Smooth muscle cell (in vitro differentiated cells): ENCODE measurements around the gene LNX2. TPM values are rescaled to one million over a fixed set of nuclear protein-coding genes. Genes with fewer than 3 reads are reported as not detected.
A peak's percentile ranks its signal among the peaks of the same experiment; 100 is the strongest.

Source experiments
- DNase-seq: peaks from one replicate; lab custom pipeline; 2025; ENCODE audit not compliant: unreplicated experiment; lab: John Stamatoyannopoulos, UW
- H2AFZ ChIP-seq: fragments of 200-600 bp; sonication (generic); 2 replicates; pipeline ENCODE4 v1.6.0; 2016; ENCODE audit warnings: antibody characterized with exemption, low read depth, mild to moderate bottlenecking
- H3F3A ChIP-seq: fragments of 200-600 bp; sonication (generic); 2 replicates; pipeline ENCODE4 v1.6.0; 2017; ENCODE audit warnings: antibody characterized with exemption, low read depth
- H3K27ac ChIP-seq: fragments of 200-600 bp; sonication (generic); 2 replicates; pipeline ENCODE4 v1.5.1; 2016; ENCODE audit warnings: low read depth, mild to moderate bottlenecking
- H3K27me3 ChIP-seq: fragments of 200-600 bp; sonication (generic); 2 replicates; pipeline ENCODE4 v1.6.1; 2016; ENCODE audit warnings: low read depth, mild to moderate bottlenecking
- H3K36me3 ChIP-seq: fragments of 200-600 bp; sonication (generic); 2 replicates; pipeline ENCODE4 v1.5.1; 2016; ENCODE audit warnings: low read depth
- H3K4me1 ChIP-seq: fragments of 200-600 bp; sonication (generic); 2 replicates; pipeline ENCODE4 v1.5.1; 2016; ENCODE audit warnings: low read depth
- H3K4me2 ChIP-seq: fragments of 200-600 bp; sonication (generic); 2 replicates; pipeline ENCODE4 v1.6.0; 2016; ENCODE audit warnings: mild to moderate bottlenecking
- H3K4me3 ChIP-seq: fragments of 200-600 bp; sonication (generic); 2 replicates; pipeline ENCODE4 v1.5.1; 2016; ENCODE audit warnings: mild to moderate bottlenecking
- H3K79me2 ChIP-seq: fragments of 200-600 bp; sonication (generic); 2 replicates; pipeline ENCODE4 v1.6.0; 2016; ENCODE audit warnings: low read depth, mild to moderate bottlenecking
- H3K9ac ChIP-seq: fragments of 200-600 bp; sonication (generic); 2 replicates; pipeline ENCODE4 v1.6.0; 2016; ENCODE audit warnings: low read depth
- H3K9me3 ChIP-seq: fragments of 200-600 bp; sonication (generic); replicated peaks from 2 replicates; pipeline ENCODE4 v1.5.1; 2016; ENCODE audit warnings: low read depth
- H4K20me1 ChIP-seq: fragments of 200-600 bp; sonication (generic); 2 replicates; pipeline ENCODE4 v1.6.0; 2016; ENCODE audit warnings: low read depth
- WGBS: methylation state at CpG from one replicate; pipeline ENCODE4 v1.1.7; 2016; ENCODE audit warnings: low lambda C conversion rate; 5-methylcytosine and 5-hydroxymethylcytosine counted together
- polyA plus RNA-seq: library from polyadenylated mRNA; unstranded; fragments of >200 nt; fragmentation: Nextera tagmentation; extraction: Ambion mirVana; gene quantifications from 2 replicates; pipeline ENCODE4 v1.2.1, GENCODE V29; 2016
- total RNA-seq: library from RNA; depleted of rRNA; stranded (reverse); fragments of >200 nt; gene quantifications from 2 replicates; pipeline ENCODE4 v1.2.3, GENCODE V29; 2014
- TF ChIP-seq, protein P1 (sequence below): fragments of 200-600 bp; sonication (generic); IDR thresholded peaks from 2 replicates; pipeline ENCODE4 v1.5.1; 2017; ENCODE audit warnings: borderline replicate concordance, mild to moderate bottlenecking, antibody characterized with exemption; ENCODE audit not compliant: insufficient read depth, poor library complexity, severe bottlenecking

LNX2 gene
- total and polyA plus RNA-seq, 2 experiments from 2014 or later, result 5.5 to 7.3 TPM

DNA sequence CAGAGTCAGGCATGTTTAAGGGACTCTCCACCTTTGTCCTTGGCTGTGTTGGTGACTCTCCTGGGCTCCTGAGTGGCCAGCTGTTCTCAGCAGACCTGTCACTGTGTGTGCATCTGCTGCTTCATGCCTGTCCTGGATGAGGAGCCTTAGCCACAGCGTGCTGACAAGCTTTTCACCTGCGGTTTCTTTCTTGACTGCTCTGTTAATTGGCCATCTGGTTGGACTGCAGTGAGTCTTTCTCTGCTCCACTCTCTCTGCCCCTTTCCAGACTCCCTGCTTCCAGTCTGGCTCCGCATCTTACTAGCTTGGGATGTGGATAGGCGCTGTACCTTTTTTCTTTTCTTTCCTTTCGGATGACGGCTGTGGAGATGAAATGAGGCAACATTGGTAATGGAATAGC, 40.2 kb upstream of the LNX2 start:
- Histone ChIP-seq H2AFZ (no peak overlapping the region), H3K9me3 (no peaks in the 10 kb centered on the region), H3K4me2 (no peak overlapping the region), H3K27me3 (no peaks in the 10 kb centered on the region), H3K9ac (no peak overlapping the region), H3K79me2 (peaks cover 11% of the 10 kb centered on the region), H3K4me1 (peaks cover 6% of the 10 kb centered on the region), H3K36me3 (no peaks in the 10 kb centered on the region), H3F3A (no peaks in the 10 kb centered on the region), H4K20me1 (peaks cover 61% of the 10 kb centered on the region), H3K27ac (no peak overlapping the region), H3K4me3 (no peak overlapping the region)
- TF ChIP-seq, protein P1, sequence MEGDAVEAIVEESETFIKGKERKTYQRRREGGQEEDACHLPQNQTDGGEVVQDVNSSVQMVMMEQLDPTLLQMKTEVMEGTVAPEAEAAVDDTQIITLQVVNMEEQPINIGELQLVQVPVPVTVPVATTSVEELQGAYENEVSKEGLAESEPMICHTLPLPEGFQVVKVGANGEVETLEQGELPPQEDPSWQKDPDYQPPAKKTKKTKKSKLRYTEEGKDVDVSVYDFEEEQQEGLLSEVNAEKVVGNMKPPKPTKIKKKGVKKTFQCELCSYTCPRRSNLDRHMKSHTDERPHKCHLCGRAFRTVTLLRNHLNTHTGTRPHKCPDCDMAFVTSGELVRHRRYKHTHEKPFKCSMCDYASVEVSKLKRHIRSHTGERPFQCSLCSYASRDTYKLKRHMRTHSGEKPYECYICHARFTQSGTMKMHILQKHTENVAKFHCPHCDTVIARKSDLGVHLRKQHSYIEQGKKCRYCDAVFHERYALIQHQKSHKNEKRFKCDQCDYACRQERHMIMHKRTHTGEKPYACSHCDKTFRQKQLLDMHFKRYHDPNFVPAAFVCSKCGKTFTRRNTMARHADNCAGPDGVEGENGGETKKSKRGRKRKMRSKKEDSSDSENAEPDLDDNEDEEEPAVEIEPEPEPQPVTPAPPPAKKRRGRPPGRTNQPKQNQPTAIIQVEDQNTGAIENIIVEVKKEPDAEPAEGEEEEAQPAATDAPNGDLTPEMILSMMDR, result no peak
- WGBS, result 96% methylated on average over 6 of the region's 6 CpGs
- DNase-seq, result no peak

- WGBS, result 58% methylated on average over 7 of the region's 7 CpGs
- TF ChIP-seq, protein P1, result no peak
- no peak overlapping the region for H2AFZ ChIP-seq
- H3F3A ChIP-seq, result no peaks in the 10 kb centered on the region
- no peak for DNase-seq
- H3K27ac ChIP-seq, result peak overlapping the region; percentile 38
- H3K9ac ChIP-seq, result no peak overlapping the region
- H3K4me2 ChIP-seq, result peak overlapping the region; percentile 60
- H4K20me1 ChIP-seq, result peaks cover 61% of the 10 kb centered on the region
- H3K79me2 ChIP-seq, result peaks cover 15% of the 10 kb centered on the region
- H3K4me1 ChIP-seq, result peaks cover 6% of the 10 kb centered on the region
- no peaks in the 10 kb centered on the region for H3K9me3 ChIP-seq
- no peaks in the 10 kb centered on the region for H3K27me3 ChIP-seq
- H3K4me3 ChIP-seq, result no peak overlapping the region
- no peaks in the 10 kb centered on the region for H3K36me3 ChIP-seq
Observed at GRCh38 chr13:27659145-27659865, 39.0 kb upstream of the LNX2 start.

DNA sequence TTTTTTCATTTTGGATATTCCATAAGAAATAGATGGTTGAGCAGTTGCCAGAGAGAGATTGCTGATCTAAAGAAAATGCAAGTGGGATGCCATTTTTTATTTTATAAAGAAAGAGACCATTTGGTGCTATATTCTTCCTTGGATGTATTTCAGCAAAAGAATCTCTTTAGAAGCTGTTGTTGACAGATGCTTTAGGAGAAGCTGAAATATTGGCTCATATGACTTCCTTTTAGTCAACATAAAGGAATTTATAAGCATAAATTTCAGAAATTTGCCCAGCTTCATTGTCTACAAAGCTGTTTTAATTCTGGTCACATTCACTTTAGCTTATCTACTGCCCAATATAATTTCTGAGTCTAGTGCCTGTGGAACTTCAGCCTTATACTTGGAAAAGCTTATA, 38.2 kb upstream of the LNX2 start:
- Histone ChIP-seq H3K4me1 (peaks cover 6% of the 10 kb centered on the region), H3K9ac (no peak overlapping the region), H3F3A (no peaks in the 10 kb centered on the region), H4K20me1 (peaks cover 61% of the 10 kb centered on the region), H3K27me3 (no peaks in the 10 kb centered on the region), H2AFZ (no peak overlapping the region), H3K27ac (peak overlapping the region; percentile 38), H3K36me3 (no peaks in the 10 kb centered on the region), H3K9me3 (no peaks in the 10 kb centered on the region), H3K4me3 (no peak overlapping the region), H3K4me2 (peak overlapping the region; percentile 60), H3K79me2 (peaks cover 15% of the 10 kb centered on the region)
- DNase-seq, result no peak
- TF ChIP-seq, protein P1, result no peak

DNA sequence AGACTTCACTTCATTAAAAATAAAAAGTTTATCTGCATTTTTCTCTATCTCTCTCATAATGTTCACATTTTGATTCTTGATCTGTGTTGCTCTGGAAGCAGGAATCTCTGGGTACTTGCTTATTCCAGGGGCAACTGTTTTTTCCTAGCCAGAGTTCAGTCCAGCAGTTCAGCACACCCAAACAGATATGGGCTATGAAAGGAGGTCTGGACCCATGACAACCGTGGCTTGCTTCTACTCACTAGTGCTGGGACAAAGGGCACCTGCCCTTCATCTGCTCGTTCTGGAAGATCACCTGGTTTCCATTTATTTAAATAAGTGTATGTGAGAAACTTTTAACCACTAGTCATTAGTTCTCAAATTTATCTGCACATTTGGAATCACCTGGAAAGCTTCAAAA, 37.4 kb upstream of the LNX2 start:
- H3F3A ChIP-seq, result no peaks in the 10 kb centered on the region
- no peaks in the 10 kb centered on the region for H3K36me3 ChIP-seq
- H2AFZ ChIP-seq, result no peak overlapping the region
- H3K27ac ChIP-seq, result no peak overlapping the region
- no peak overlapping the region for H3K9ac ChIP-seq
- TF ChIP-seq, protein P1, result no peak
- H3K79me2 ChIP-seq, result peaks cover 15% of the 10 kb centered on the region
- no peaks in the 10 kb centered on the region for H3K27me3 ChIP-seq
- H3K9me3 ChIP-seq, result no peaks in the 10 kb centered on the region
- peaks cover 57% of the 10 kb centered on the region for H4K20me1 ChIP-seq
- H3K4me2 ChIP-seq, result no peak overlapping the region
- 88% methylated on average over 2 of the region's 2 CpGs for WGBS
- H3K4me1 ChIP-seq, result peaks cover 6% of the 10 kb centered on the region
- H3K4me3 ChIP-seq, result no peak overlapping the region
- DNase-seq, result no peak
